Stimulated activated CD8-positive, alpha-beta memory T cell treated with anti-CD3 and anti-CD28 coated beads, Interleukin-15, amount 100 ng/mL, for 48 hours (primary cell): ENCODE data around the gene MMAA.
"Not testable (repeated sequence)": the region's sequence is repeated elsewhere in the genome, so short reads cannot be mapped to it uniquely, and the experiment has no call there.

Experiments
- DNase-seq, 2 donors: peaks; one replicate each; pipeline ENCODE4 v3.0.0-alpha.2; 2020; ENCODE audit warnings: low read depth in 2 of 2

MMAA gene

DNA sequence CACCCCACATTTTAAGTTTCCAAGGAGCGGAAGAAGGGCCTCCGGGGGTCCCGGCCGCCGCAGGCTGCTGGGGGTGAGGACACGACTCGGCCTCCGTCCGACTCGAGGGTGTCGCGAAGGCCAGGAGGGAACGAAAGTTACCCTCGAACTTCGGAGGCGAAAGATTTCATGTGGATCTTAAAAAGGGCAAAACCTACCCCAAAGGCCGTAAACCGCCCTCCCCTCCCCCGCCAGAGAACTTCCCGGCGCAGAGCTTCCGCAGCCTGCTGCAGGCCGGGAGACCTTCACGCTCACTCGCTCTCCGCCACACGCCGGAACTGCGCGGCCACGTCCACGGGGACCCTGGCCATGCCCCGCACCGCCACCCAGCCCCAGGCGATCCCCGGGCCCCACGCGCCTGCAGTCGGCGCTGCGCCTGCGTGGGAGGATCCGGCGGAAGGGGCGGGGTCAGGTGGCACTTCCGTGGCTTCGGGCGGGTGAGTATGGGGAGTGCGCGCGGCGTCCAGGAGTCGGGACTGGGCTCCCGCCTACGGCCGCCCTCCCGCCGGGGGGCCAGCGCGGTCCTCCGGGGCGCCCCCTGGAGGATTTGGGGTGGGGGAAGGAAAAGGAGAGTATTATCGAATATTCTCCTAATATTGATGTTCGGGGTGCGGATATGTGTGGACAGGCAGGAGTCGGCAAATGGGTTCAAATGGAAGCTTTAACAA, at the start of gene MMAA:
MMAA (plus strand) TSS at position 454 of the 707 bp plus-strand sequence. CDS start 19,755 bp downstream, outside the sequence.
- DNase-seq = peak; percentile 97

DNA sequence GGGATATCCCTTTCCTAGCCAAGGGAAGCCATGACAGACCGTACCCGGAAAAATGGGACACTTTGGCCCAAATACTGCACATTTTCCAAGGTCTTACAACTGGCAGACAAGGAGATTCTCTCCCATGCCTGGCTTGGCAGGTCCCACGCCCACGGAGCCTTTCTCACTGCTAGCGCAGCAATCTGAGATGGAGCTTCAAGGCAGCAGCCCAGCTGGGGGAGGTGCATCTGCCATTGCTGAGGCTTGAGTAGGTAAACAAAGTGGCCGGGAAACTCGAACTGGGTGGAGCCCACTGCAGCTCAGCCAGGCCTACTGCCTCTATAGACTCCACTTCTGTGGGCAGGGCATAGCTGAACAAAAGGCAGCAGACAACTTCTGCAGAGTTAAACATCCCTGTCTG, 44.6 kb upstream of the MMAA start:
- DNase-seq = not testable (repeated sequence)

GRCh38 chr4:145580906-145581305, 38.3 kb upstream of the MMAA start:
- DNase-seq = no peak

DNA sequence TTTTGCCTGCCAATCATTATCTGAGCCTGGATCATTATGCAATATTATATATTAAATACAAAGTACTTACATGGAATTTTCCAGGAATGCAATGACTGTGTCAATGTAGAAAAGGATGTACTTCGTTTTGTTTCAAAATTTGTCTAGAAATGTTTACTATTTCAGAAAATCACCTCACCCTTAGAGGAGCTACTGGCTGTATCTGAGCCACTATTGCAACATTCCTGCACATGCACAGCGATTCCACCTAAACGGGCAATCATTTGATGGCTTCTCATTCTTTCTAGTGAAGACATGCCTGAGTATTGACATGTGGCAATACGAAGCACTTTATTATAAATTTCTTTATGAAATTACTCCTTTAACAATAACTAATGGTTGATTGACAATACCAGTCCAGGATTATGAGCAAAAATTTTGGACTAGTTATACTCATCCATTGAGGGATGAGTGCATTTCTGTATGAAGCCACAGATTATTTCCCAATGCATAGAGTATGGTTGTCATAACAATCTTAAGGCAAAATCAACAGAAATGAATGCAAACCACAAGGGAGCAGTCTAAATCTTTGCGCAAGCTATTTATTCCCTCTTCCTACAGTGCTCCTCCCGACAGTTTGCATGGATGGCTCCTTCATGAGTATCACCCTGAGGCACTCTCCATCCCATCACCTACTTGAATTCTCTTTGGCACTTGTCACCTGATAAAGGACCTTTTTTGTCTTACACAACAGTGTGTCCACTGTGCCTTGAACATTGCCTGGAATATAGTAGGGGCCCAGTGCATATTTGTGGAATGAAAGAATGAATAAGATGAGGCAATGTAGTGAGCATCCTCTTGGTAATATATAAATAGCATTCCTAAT, 35.8 kb upstream of the MMAA start:
- DNase-seq = no peak

DNA sequence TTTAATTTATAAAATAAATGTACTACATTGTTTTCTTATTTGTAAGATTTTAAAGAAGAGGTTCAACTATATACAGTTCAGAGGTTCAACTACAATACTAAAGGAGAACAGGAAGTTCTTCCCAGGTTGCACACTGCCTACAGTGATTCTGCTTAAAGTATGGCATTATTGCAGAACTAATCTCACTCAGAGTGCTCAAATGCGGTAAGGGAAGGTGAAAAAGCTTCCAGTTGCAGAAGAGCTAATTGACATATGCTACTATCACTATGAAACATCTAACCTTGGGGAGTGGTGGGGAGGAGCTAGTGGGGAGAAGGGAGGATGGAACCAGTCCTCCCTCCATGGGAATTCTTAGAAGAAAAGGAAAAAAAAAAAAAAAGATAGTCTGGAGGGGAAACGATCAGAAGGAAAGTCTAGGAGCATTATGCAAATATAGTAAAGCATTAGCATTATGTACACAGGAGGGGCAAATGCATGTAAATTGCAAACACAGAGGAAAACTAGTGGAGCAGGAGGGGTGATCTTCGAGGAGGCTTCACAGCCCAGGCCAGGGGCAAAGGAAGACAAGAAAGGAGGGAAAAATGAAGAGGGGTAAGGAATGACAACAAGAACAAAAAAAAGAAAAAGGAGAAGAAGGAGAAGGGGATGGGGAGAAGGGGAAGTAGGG, 32.0 kb upstream of the MMAA start:
- no peak for DNase-seq

DNA sequence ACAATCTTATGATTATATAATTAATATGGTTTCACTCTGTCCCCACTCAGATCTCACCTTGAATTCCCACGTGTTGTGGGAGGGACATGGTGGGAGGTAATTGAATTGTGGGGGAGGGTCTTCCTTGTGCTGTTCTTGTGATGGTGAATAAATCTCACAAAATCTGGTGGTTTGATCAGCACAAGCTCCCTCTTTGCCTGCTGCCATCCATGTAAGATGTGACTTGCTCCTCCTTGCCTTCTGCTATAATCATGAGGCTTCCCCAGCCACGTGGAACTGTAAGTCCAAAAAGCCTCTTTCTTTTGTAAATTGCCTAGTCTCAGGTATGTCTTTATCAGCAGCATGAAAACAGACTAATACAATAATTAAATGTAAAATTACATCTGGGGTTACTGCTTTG, 29.8 kb upstream of the MMAA start:
- not testable (repeated sequence) for DNase-seq

GRCh38 chr4:145589916-145590702, 29.1 kb upstream of the MMAA start:
- no peak for DNase-seq

- DNase-seq = no peak
These were observed 16.9 kb upstream of the MMAA start for GRCh38 chr4:145602129-145602760.

DNA sequence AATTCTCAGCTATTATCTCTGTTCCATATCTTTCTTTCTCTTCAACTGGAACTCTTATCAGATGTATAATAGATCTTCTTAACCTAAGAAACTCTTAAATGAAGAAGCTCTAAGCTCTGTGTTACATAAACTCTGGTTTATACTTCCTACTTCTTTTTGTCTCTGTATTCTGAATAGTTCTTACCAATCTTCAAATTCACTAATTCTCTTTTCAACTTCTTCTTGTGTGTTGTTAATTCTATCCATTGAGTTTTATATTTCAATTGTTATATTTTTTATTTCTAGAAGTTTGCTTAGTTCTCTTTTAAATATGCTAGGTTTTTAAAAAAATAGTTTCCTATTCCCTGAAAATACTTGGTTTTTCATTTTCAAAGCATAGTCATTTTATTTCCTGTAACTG, 13.2 kb upstream of the MMAA start:
- DNase-seq = no peak

GRCh38 chr4:145609481-145610427, 9.4 kb upstream of the MMAA start:
- peak; percentile 19 to 30 for DNase-seq

DNA sequence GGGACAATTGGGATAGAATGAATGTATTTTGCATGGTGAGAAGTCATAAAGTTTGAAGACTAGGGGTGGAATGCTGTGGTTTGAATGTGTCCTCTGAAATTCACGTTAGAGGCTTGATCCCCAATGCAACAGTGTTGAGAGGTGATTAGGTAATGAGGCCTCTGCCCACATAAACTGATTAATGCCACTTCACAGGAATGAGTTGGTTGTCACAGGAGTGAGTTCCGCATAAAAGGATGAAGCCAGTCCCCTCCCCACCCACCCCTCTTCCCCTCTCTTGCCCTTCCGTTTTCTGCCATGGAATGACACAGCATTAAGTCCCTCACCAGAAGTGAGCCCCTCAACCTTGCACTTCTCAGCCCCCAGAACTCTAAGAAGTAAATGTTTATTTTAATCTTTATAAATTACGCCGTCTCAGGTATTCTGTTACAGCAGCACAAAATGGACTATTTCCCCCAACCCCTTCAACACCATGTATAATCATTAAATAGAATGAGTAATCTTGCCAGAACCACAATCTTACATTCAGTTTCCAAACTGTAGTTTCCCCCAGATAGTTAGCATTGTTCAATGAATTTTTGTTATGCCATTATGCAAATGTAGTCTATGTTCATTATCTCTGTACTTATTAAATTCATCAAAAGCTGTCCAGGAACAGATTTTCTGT, 5.5 kb upstream of the MMAA start:
- DNase-seq = no peak

- no peak for DNase-seq
These were observed 5.0 kb upstream of the MMAA start for GRCh38 chr4:145614233-145614610.

DNA sequence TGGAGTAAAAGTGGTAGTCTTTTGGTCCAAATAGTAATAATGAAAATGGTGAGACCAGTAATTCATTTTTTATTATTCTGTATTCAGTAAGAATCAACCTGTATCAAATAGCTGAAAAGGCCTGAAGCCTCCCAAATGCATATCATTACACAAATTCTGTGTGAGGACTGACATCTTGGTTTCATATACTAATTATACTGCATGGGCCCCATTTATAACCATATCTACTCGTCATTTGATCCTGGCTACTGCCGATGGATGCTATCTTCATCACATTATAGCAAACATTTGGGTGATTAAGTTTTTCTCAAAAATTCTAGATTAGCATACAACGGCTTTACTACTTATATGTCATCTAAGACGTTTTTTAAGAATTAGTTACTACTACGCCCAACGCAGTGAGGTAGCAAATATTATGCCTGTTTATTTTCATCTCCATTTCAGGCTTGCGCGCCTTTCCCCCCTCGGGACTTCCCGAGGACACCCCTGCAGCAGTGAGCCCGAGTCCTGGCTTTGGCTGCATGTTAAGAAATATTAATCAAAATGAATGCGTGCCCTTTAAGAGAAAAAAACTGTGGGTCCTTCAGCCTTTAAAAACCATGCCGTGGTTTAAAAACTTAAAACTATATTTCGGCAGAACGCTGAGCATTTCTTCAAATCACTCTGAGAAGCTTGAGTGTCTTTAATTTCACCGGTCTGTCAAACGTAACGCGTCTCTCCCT, 814 bp upstream of the MMAA start:
- peak in 1 of 2 donors; percentile 14 for DNase-seq

- peak; percentile 39 to 42 for DNase-seq
These were observed 433 bp downstream of the MMAA start for GRCh38 chr4:145619639-145619996.

- DNase-seq = not testable (repeated sequence)
These were observed 2.9 kb downstream of the MMAA start for GRCh38 chr4:145622067-145622466.

DNA sequence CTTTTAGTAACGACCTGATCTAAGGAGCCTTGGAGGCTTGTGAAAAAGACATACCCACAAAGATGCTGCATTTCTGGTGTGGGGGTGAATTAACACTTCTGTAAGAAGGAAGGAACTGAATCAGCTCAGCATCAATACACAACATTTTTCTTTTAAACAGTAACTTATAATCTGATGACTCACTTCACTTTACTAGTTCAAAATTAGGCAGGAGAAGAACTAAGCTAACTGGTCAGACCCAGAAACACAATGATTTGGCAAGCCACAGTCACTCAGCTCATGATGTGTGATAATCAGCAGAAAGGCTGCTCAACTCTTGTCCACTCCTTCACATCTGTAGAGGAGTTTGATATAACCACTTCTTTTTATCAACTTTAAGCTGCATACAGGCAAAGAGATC, 4.6 kb downstream of the MMAA start:
- no peak for DNase-seq

DNA sequence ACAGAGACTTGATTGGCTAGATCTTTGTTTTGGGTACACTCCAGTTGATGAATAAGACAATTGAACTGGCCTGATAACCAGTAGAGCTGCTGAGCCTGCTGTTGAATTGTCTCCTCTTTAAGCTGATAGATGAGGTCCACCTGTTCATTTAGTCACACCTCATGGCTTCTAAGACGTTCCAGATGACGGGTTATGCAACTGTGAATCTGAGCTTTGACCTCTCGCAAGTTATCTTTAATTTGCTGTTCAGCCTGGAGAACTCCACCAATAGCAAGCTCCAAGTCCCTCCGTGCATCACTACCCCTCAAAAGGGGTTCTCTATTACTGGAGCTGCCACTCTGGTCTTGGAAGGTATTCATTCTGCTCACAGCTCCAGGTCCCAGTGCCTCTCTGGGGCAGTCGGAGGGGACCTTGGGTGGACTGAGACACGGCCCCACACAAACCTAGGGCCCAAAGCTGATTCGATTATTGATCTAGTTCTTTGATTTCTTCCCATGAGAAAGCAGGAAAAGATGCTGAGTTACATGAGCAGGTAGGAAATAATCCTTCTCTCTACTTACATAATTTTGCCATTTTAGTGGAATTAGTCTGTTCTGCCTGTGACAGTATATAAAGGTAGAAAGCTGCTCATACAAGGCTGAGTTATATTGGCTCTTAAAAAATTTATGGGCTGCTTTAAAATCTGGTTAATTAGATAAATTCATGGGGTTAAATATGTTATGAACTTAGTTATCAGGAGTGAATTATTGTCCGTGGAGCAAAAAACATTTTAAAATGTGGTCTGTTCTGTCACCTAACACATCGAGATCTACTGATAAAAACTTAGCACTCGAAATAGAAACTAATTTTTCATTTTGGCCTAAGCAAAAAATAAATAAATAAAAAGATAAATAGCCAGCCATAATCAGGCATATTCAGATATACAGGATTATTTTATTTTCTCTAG, 6.8 kb downstream of the MMAA start:
- no peak for DNase-seq

- no peak for DNase-seq
These were observed 7.4 kb downstream of the MMAA start for GRCh38 chr4:145626623-145626982.
